ENCODE measurements around the gene CACNB2.

The CACNB2 gene

DNA sequence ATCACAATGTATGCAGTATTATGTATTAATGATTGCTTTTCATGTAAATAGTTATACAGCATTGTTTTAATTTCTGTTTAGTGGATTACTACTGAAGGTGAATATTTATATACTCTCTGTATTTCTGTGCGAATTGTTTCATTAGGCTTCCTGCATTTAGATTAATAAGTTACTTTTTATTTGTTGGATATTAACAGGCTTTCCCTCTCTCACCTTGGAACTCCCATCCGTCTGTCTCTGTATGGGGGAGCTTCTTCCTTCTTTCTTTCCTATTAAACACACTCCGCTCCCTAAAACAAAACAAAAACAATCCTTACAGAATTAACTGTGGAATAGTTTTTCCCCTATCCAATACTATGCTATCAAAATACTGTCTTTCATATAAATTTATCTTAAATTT is 205.1 kb downstream of the CACNB2 start:
- DNase-seq = no peak

DNA sequence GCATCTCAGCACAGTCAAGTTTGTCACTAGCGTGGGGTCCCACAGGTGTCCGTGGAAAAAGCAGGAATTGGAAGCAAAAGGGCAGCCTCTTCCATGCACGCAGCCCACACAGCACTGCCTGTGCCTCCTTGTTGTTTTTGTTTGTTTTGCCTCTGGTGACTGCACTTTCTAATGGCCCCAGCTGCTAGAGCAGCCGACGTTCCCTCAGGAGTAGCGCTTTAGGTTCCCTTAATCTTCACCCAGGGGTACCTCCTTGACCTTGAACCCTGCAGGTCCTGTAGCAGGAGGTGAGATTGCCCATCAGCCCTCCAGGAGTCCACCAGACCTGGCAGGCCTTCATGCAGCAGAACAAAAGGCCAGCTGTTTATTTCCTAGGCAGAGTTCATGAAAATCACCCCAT is 210.1 kb downstream of the CACNB2 start:
- DNase-seq = no peak

DNA sequence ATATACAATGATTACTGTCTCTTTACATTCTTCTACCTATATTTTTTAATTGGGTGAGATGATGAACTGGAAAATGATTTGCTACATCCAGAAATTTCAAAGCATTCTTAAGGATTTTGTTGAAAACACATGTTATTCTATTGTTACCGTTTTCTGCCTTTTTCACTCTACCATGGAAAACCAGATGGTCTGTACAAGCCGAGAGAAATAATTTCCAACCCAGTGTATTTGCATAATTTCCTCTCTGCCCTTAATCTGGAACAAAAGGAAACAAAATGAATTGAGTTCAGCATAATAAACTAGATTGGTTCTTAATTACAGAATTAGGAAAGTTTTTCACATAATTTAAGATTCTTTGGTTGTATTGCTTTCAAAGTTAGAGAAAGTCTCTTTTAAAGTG is 211.2 kb downstream of the CACNB2 start:
- DNase-seq = no peak

DNA sequence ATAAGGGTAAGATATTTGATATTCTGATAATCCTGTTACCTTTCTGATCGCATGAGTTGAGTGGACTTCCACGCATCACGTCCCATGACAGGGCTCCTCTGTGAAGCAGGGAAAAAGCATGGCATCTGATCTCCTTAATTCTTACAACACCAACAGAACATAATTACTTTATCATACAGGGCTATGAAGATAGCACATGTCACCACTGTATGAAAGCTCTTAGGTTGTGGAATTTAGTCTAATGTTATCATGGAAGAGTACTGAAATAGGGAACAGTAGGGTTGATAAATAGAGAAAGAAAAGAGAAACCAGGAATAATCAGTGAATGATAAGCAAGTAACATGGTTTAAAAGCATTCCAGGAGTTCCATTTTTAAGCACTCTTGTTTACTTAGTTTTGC is 212.0 kb downstream of the CACNB2 start:
- DNase-seq = no peak

DNA sequence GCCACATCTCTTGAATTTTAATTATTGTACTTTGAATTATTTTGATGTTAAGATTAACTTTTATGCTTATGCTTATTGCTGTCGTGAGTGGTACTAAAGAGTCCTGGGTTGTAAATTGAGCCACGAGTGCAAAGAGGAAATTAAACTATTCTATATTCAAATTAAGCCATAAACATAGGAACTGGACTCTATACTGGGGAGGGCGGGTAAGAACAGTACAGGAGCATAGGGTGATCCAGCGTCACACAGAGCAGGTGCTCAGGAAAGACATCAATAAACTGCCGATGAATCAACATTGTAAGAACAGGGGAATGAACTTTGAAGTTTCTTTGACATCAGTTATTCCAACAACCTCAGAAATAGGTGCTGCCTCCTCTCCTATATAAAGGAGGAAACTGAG is 219.6 kb downstream of the CACNB2 start:
- no peak for DNase-seq

DNA sequence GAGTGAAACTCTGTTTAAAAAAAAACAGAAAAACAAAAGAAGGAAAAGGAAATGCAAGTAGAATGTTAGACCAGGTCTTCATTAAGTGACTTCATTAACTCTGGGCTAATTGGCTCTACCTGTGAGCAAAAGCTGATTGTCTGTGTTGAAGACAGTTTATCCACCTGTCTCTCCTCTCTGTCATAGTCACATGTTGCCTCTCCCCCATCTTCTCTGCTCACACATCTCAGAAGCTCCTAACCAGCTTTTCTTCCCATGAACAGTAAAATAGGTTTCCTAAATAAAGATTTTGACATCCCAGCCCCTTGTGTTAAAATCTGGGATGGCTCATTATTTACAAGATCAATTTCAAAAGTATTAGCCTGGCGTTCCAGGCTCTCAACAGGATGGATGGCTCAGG is 222.7 kb downstream of the CACNB2 start:
- no peak for DNase-seq

DNA sequence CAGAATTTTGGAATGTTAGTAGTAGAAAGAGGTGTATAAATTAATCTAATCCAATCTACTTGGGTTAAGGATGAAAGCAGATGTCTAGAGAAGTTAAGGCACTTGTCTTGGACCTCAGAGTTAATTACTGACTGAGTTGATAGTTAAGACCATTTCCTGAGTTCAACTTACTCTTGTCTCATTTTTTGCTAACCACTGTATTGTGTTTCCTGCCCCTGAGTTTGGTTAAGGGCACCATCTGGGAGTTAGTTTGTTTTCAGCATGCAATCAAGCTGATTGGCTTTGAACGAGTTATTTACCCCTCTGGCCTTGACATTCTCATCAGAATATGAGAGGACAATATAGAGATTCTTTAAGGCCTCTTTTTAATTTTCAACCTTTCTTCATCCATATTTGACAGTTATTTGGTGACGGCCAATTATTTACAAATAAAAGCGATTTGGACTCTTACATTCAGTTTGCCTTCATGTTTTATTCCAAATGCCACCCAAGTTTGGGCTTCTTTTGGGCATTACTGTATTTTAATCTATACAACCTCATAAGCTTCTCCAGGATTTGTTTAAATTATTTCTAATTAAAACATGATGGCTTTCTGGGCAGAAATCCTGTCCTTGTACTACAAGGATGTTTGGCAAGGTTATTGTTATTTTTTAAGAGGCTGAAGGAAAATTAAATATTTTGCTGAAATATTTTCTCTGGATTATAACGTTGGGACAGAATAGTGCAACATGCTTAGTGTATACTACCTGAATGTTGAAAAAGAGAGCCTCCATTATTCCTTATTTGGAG is 225.0 kb downstream of the CACNB2 start:
- no peak for DNase-seq

DNA sequence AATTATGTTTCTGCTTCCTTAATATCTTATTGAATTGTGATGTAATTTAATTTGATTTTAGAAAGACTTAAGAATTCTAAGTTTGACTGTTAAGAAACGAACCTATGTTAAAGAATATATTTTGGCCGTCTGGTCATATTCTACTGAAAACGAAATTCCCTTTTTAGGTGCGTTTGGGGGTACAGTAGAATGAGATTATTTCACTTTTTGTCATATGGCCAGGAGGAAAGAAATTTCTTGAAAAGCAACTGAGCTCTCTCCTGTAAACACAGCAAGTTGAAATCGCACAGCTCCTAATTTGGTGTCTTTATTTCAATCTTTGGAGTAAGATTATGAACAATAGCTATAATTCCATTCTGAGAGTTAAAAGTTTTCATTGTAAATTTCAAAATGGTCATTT is 227.6 kb downstream of the CACNB2 start:
- DNase-seq = no peak

DNA sequence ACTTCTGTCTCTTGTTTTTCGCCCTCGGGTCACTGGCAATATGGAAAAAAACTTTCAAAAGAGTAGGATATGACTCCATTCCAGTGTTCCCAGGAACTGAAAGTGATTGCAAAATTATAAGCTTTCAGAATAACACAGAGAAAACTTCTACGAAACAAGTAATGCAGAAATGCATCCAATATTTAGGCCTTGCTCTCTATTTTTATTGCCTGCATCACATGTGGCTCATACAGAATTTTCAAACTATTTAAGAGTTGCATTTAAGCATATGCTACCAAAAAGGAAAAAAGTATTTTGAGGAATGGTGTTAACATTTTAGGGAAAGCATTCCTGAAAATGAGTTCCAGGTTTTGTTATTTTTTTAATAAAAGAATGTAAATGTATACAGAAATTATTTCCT is 228.0 kb downstream of the CACNB2 start:
- no peak for DNase-seq

DNA sequence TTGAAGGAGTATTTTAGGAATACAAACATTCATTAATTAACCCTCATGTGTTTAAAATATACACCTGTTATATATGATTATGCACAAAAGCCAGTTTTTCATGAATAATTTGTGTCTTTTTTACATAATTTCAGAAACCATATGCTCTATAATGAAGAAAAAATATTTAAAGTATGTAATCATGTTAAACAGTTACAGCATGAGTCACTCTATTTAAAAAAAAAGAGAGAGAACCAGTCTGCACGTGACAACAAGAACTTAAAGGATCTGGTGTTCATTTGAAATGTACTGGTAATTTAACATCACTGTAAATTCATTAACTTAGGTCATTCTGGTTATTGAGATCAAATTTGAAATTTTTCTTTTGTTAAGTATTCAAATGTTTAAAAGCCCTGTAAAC is 228.5 kb downstream of the CACNB2 start:
- DNase-seq = no peak

DNA sequence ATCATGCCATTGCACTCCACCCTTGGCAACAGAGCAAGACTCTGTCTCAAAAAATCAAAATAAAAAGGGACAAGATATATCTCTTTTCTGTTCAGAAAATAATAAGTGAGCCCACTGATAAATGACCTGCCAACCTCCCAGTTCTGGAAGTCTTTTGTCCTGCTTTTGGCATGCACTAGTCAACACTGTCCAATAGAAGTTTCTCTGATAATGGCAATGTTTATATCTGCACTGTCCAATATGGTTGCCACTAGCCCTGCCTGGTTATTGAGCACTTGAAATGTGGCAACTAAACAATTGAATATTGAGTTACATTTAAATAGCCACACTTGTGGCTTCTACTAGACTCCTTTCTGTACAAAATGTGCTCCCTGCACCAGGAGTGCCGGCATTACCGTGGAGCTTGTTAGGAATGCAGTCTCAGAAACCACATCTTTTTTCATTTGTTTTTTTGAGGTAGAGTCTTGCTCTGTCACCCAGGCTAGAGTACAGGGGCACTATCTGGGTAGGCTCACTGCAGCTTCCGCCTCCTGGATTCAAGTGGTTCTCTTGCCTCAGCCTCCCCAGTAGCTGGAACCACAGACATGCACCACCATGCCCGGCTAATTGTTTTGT is 229.7 kb downstream of the CACNB2 start:
- DNase-seq = no peak

DNA sequence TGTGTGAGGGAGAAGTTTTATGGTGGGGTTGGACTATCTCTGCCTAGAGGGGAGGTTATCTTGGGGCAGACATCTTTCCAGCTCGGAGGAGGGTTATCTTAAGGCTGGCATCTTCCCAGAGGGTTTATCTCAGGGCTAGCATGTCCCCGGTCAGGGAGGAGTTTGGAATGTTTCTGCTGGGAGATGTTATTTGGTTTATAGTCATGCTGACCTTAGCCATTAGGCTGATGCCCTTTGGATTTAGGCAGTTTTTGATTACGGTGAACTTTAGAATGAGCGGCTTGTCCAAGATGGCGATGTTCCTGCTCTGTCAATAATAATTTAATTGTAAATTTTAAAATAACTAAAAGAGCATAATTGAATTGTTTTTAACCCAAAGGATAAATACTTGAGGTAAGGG is 236.4 kb downstream of the CACNB2 start:
- no peak for DNase-seq

DNA sequence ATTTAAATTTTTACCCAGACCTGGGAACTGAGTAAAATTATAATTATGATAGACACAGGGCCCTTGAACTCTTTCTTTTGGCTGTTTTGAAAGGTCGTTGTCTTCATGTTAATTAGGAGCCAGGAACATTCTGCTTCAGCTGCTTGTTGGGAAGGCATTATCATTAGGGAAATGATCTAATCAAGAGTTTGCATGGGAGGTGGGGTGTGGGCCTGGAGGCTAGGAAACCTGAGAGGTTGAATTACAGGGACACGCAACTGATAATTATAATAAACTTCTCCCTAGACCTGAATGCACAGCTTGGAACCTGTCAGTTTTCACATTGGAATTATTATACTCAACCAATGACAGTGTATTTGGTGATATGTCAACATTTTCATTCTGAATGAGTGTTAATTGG is 237.7 kb downstream of the CACNB2 start:
- DNase-seq = no peak

DNA sequence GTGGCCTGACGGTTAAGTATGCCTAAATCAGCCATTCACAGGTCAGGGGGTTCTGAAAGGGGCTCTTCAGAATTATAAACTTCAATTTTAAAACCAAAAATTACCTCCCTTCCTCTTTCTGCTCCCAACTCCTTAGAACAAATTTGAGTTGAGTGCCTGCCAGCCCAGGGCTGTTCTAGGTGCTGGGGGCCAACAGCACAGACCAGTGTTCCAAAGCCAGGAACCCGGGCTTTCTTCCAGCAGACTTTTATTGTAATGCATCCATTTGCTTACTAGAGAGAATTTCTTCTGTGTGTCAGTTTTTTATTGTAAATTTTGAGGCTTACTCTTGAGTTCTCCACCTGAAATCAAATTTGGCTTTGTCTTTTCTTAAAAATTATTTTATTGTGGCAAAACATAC is 238.5 kb downstream of the CACNB2 start:
- DNase-seq = no peak

DNA sequence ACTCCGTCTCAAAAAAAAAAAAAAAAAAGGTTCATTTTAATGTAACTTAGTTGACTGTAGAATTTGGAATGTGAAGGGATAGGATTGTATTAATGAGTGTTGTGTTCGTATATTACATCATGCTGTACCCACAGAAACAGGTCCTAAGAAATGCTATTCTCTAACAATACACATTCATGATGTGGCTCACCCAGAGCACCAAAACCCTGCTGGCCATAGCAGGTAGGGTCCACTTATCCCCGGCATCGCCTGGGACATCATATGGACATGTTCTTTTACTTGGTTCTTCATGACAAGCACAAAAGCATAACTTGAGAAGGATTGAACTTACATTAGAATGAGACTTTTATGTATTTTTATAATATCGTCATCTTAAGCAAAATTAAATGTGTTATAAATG is 241.5 kb downstream of the CACNB2 start:
- DNase-seq = no peak

DNA sequence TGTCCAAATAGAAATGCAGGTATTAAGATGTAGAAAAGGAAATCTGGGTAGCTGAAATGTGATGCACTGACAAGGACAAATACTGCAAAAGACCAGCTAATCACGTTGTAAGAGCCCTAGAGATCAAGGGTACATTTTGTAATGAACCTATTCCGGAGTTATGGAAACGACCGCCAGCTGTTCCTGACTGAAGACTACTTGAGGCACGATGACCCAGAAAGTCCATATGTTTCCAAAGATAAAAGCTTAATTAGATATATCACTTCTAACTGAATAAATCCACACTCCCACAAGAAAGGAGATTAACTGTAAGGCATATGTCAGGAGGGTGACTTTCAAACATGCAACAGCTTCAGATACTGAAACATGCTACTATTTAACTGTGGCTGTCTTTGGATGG is 257.7 kb downstream of the CACNB2 start:
- DNase-seq = no peak

DNA sequence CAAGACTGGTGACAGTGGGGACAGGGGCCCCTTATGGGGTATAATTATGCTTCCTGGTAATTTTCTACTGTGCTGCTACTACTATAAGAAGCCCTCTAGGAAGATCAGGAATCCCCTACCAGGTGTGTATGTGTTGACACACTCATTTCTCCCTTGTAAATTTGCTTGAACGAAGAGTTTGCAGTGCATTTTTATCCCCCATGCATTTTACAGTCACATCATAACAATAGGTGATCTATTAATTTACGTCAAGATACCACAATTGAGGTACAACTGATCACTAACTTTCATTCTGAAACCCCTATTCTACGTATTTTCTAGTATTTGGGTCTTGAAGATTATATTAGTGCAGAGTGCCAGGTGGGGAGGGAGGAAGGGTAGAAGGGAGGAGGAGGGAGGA is 258.9 kb downstream of the CACNB2 start:
- DNase-seq = no peak

DNA sequence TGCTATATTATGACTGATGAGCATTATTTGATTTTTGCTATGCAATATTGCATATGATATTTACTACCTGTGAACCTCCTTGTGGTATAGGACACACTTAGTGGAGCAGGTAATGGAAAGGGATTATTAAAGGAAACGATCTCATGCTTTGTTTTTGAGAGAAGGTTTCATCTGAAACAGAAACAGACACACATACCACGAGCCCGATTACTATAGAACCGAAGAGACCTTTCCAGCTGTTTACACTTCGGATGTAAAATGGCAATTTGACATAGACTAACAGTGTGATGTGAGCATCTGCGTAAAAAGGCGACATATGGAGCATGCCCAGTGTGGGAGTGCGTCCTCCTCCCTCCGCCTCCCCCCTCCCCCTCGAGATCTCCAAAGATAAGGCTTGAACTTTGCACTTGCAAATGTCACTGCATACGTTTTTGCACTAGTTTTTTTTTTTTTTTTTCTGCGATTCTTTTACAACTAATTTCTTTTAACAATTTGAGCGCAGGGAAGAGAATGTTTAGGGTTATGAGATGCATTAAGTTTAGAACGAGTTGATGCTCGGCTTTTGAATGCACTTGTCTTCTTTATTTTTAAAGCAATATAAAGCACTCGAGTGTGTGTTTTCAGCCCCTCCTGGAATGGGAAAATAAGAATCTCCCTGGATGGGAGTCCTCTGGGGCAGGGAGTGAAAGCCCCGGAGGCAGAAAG is 260.1 kb downstream of the CACNB2 start:
- DNase-seq = no peak

DNA sequence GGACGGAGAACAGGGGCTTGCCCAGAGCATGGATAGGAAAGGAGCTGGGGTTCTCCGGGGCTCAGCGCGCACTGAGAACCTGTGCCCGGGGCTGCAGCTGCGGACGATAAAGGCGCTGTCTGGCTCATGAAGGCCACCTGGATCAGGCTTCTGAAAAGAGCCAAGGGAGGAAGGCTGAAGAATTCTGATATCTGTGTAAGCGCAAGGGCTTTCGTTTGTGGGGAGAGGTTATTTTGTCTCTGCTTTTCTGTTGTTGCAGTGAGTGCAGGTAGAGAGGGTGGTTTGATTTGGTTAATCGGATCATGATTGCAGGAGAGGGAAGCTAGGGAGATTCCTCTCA is 260.7 kb downstream of the CACNB2 start:
- no peak for DNase-seq

DNA sequence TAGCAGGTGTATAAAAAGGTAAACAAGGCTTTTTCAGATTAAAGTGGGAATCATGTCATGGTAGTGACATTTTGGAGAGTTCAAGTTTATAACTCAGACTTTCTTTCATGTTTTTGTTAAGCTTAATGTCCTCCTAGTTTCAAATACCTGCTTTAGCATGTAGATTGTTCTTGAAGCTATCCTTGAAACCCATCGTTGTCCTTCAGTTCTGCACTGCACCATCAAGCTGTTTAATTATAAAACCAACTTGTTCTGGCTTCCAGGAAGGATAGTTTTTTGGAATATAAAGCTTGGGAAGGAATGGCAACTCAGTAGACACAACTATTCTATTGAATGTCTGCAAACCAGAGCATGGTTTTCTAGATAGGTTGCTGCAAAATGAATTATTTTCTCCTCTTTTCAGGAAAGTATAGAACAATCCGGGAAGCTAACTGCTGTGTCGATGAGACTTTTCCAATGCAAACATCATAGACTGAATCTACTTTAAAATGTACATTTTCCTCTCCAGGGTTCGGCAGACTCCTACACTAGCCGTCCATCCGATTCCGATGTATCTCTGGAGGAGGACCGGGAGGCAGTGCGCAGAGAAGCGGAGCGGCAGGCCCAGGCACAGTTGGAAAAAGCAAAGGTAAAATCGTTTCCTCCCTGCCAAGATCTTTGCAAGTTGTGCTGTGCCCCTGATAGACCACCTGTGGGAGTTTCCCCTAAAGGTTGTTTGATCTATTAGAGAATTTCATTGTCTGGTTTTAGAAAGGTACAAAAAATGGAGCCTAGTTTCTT is 261.4 kb downstream of the CACNB2 start:
- no peak for DNase-seq

DNA sequence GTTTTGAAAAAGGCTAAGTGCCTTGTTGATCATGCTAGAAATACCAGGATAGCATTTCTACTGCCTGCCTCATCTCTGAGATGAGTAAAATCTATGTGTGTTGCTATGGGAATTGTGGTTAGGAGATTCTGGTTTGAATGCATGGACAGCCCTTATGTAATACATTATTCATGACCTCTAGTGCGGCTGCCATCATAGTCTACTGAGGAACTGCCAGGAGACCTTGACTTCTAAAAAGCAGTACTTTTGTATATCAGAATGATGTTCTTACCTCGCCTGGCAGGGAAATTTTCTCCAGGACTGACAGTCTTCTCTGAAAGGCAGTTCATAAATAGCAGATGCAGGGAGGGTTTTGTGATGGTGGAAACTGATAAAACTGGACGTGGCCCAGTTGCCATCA is 262.6 kb downstream of the CACNB2 start:
- no peak for DNase-seq

DNA sequence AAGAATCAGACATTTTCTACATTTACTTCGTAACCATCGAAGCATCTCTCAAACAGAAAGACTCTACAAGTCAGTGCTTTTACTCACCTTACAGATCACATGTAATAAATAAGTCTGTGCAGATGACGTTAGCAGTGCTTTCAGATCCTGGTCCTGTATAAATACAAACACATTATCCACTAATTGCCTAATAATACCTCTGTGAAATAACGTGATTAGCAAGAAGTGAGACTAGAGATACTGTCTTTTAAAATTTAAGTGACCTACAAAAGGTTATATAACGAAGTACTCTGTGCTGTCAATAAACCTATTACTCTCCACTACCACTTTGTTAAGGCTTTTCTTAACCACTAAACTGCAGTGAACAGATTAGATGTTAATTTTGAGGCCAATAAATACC is 264.3 kb downstream of the CACNB2 start:
- no peak for DNase-seq

DNA sequence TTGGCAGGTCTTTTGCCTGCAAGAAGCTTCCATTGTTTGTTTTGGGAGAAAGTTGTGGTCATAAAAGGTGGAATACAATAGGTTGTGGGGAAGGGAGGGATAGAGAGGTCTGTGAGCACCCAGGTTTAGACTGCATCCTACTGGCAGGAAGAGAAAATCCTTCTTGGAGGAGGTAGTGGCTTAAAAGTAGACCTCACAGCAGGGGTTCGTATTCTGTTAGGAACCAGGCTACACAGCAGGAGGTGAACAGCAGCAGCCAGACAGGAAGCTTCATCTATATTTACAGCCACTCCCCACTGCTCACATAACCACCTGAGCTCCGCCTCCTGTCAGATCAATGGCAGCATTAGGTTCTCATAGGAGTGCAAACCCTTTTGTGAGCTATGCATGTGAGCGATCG is 265.9 kb downstream of the CACNB2 start:
- DNase-seq = no peak

Measured in activated CD4-positive, alpha-beta T cell treated with anti-CD3 and anti-CD28 coated beads, Interleukin-2, amount 50 U/mL, for 4 hours (primary cell).